IPS-18c (cell line): Measurements from ENCODE around the gene RAB3B.

ENCODE experiments used
- H3K4me3 ChIP-seq: 2 replicates; pipeline ENCODE4 v1.7.0; 2013; ENCODE audit warnings: low read depth, mild to moderate bottlenecking, low read length, moderate library complexity; ENCODE audit not compliant: insufficient read depth
- H3K9me3 ChIP-seq: one replicate; pipeline ENCODE4 v1.6.1; 2013; ENCODE audit warnings: mild to moderate bottlenecking, low read length, moderate library complexity; ENCODE audit not compliant: control insufficient read depth, insufficient read depth

The RAB3B gene

GRCh38 chr1:51870603-51871350, 119.7 kb downstream of the RAB3B start:
- Histone ChIP-seq H3K4me3 (no peak overlapping the region), H3K9me3 (no peaks in the 10 kb centered on the region)

- H3K9me3 ChIP-seq = no peaks in the 10 kb centered on the region
These were observed 122.8 kb downstream of the RAB3B start for GRCh38 chr1:51867479-51868232.

GRCh38 chr1:51863384-51863783, 127.1 kb downstream of the RAB3B start:
- no peak overlapping the region for H3K4me3 ChIP-seq

More at GRCh38 chr1:51867479-51868232, 122.8 kb downstream of the RAB3B start:
- no peak overlapping the region for H3K4me3 ChIP-seq

GRCh38 chr1:51861669-51862068, 128.8 kb downstream of the RAB3B start:
- H3K9me3 ChIP-seq = no peaks in the 10 kb centered on the region
- H3K4me3 ChIP-seq = no peak overlapping the region

More at GRCh38 chr1:51863384-51863783, 127.1 kb downstream of the RAB3B start:
- no peaks in the 10 kb centered on the region for H3K9me3 ChIP-seq

GRCh38 chr1:51859735-51860134, 130.8 kb downstream of the RAB3B start:
- no peaks in the 10 kb centered on the region for H3K9me3 ChIP-seq
- H3K4me3 ChIP-seq = no peak overlapping the region

- Histone ChIP-seq H3K4me3 (no peak overlapping the region), H3K9me3 (no peaks in the 10 kb centered on the region)
These were observed 131.2 kb downstream of the RAB3B start for GRCh38 chr1:51859333-51859732.

- no peak overlapping the region for H3K4me3 ChIP-seq
These were observed 131.6 kb downstream of the RAB3B start for GRCh38 chr1:51858892-51859291.

More at GRCh38 chr1:51858892-51859291, 131.6 kb downstream of the RAB3B start:
- no peaks in the 10 kb centered on the region for H3K9me3 ChIP-seq
